Stimulated activated CD8-positive, alpha-beta memory T cell treated with anti-CD3 and anti-CD28 coated beads, Interleukin-7, amount 100 ng/mL, for 24 hours (primary cell): ENCODE data around the gene ADGRG3.

Experiments
- DNase-seq: peaks from one replicate; pipeline ENCODE4 v3.0.0-alpha.2; 2020; ENCODE audit warnings: low read depth

ADGRG3 gene

DNA sequence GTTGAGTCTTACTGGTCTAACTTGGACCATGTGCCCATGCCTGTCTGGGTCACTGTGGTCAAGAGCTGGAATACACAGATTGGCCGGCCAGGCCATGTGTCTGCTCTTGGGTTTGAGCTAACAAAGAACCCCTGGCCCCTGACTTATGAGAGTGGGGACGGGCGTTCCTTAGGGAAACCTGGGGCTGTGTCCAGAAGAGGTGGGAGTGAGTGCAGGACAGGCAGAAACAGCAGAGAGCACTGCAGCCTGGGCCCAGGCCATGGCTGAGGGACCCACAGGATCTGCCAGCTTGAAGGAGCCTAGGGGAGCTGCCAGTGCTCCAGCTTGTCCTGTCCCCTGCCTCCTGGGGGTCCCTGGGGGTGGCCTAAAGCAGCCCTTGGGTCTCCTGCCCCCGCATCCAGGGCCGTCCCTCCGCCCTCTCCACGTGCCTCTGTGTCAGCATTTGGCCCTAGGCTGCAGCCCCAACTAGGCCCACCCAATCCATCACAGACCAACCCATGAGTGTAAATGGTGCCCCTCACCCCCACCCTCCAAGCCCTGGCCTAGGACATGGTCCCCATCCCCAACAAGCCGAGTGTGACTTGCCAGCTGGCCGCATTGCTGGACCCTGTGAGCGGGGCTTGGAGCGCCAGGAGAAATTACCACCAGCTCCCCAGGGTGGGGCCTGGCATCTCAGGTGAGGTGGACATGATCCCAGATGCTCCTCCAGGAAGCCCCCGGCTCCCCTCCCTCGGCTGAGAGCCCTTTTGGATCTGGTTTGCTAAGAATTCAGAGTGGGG, 14.0 kb downstream of the ADGRG3 start:
- DNase-seq = no peak

DNA sequence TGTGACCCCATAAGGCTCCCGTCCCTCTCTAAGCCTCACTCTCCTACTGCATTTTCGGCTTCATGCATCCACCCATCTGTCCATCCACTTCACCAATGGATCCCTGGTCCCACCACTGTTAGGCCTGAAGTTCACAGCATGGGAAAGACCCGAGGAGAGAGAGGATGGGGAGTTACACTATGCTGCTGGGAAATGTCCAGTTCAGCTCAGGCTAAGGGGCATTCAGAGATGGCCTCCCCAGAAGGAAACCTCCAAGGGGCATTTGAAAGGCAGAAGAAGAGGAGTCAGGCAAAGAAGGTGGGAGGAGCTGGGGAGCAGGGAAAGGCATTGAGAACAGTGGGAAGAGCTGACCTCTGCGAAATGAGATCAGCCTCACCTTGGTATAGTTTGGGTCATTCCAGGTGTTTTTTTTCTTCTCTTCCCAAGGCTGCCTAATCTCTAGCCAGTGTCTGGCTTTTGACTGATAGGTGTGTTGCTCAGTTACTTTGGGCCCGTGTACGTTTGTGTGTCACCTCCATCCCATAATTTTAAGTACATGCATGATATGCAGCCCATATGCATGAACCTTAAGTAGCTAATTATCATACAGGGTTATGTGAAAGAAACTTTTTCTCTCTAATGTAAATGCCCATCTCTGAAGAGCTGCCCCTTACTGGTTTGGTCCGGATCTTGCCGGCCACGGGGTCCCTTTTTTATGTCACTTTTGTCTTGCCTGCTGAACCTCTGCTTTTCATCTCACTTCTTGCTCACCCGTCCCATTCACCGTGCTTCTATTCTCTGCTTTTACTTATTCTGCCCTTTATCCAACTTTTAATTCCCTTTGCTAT, 14.9 kb downstream of the ADGRG3 start:
- no peak for DNase-seq

DNA sequence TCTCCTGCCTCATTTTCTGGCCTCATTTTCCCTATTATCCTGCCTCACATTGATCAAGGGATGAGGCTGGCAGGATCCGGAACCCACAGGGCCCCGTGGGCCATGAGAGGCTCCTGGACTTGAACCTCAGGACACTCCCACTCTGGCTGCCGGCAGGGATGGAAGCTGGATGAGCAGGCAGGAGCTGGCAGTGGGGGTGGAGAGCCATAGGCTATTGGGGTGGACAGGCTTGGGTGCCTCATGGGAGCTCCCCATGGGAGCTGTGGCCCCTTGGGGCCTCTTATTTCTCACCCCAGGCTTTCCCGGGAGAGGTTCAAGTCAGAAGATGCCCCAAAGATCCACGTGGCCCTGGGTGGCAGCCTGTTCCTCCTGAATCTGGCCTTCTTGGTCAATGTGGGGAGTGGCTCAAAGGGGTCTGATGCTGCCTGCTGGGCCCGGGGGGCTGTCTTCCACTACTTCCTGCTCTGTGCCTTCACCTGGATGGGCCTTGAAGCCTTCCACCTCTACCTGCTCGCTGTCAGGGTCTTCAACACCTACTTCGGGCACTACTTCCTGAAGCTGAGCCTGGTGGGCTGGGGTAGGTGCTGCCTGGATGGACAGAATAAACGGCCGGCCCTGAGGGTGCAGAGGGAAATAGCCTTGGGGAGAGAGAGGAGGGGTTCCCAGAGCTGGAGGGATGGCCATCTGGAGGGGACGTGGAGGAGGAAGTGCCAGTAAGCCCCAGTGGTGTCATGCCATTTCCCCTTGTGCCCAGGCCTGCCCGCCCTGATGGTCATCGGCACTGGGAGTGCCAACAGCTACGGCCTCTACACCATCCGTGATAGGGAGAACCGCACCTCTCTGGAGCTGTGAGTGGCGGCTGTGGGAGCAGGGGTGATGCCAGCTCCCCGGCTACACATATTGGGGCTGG, 15.8 kb downstream of the ADGRG3 start:
- no peak for DNase-seq

DNA sequence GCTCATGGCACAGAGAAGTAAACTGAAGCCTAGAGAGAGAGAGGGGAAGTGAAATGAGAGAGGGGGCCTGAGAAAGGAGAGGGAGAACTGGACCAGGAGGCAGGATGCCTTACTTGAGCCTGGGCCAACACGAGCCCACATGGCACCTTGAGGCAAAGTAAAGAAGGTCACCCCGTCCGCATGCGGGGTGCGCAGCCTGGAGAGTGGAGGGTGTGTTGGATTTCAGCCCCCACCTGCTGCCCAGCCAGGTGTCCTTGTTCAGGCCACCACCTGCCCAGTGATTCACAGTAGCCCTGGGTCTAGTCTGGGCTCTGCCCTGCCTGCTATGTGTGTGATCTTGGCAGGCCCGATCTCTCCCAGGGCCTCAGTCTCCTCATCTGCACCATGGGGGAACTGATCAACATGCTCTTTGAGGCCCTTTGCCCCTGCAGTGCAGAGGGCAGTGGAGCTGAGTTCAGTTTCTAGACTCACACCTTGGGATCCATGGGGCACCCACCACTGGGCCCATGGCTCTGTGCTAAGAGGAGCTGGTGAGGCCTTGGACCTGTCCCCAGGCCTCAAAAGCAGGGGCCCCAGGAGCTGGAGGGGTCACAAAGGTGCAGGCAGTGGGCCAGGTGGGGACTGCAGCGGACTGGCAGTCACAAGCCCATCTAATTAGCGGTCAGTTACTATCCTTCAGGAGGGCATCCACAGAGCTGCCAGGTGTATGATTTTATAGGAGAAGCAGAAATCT, 16.7 kb downstream of the ADGRG3 start:
- no peak for DNase-seq

DNA sequence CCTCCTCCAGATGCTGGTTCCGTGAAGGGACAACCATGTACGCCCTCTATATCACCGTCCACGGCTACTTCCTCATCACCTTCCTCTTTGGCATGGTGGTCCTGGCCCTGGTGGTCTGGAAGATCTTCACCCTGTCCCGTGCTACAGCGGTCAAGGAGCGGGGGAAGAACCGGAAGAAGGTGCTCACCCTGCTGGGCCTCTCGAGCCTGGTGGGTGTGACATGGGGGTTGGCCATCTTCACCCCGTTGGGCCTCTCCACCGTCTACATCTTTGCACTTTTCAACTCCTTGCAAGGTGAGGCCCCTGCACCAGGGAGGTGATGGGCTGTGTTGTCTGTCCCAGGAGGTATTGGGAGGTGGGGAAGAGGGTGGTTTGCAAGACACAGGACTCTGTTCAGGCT, 17.5 kb downstream of the ADGRG3 start:
- DNase-seq = no peak

DNA sequence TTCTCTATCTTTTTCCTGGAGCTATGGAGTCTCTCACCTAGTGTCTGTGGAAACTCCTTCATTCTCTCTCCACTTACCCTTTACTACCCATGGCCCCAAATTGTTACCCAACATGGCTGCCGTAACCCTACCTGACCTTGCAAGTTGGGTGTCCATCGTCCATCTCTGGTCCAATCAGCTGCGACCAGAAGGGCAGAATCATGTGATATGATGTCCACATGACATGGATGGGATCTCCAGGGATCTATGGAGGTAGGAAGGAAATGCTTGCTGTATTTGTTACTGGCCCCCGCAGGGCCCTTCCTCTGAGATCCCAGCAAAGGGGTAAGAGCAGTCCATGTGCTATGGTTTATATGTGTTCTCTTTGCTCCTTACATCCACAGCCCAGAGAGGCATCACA, 18.5 kb downstream of the ADGRG3 start:
- DNase-seq = no peak

DNA sequence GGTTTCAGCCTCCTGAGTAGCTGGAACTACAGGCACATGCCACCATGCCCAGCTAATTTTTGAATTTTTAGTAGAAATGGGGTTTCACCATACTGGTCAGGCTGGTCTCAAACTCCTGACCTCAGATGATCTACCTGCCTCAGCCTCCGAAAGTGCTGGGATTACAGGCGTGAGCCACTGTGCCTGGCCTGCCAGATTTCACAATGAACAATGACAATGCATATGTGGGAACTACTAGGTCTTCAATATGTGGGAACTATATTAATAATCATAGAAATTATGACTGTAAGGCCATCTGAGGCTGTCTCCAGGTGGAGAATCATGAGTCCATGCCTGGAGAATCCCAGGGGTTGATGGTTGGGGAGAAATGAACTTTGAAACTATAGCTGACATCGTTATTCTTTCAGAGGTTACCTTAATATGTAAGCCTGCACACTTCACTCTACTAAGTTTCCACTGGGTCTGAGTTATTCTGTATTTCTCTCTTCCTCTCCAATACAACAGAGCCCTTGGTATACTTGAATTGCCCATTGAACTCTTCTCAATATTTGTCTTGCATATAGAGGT, 19.3 kb downstream of the ADGRG3 start:
- no peak for DNase-seq

DNA sequence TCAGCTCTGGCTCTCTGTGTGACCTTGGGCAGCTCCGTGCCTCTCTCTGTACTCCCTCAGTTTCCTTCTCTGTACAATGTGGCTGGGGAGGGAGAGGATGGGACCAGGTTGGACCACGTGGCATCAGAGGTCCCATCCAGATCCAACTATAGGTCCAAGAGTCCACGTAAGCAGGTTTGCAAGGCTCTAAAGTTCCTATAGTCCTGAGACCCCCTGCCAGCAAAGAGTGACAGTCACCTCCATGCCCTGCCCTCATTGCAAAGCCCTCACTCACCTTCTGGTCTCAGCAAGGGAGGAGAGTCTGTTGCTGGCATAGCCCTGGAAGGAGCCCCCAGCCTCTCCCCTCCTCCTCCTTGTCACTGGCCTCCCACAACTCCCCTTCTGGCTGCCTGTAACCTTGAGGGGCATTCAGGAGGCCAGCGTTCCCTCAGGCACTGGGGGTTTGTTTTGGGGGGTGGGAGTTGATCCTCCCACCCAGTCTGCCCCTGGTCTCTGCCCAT, 20.4 kb downstream of the ADGRG3 start:
- DNase-seq = no peak

DNA sequence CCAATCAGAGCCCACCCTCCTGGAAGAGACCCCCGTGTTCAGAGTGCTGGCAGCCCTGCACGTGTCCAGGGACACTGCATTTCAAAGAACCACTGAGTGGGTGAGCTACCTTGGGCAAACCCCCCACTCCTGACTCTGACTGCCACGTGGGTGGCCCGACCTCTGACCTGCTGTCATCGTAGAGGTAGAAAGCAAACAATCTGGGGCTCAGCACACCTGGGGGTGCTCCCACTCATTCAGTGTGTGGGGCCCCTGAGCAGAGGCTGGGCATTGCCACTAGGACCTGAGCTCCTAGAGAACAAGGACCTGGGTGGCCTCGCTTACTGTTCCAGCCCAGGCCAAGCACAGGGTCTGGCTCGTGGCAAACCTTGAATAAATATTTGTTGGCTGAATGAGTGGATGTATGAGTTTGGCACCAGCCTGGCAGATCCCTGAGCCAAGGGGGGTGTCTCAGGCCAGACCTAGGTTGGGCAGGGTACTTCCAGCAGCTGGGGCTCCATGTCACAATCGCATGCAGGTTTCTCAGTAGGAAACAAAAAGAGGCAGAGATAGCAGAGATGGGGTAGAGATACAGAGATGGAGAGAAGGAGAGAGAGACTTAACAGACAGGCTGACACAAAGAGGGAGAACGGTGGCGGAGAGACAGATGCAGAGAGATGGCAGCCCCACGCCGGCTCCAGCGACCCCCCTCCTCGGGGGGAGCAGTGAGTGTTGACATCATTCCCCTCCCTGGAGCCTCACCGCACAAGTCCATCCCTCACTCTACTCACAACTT, 21.1 kb downstream of the ADGRG3 start:
- DNase-seq = no peak

DNA sequence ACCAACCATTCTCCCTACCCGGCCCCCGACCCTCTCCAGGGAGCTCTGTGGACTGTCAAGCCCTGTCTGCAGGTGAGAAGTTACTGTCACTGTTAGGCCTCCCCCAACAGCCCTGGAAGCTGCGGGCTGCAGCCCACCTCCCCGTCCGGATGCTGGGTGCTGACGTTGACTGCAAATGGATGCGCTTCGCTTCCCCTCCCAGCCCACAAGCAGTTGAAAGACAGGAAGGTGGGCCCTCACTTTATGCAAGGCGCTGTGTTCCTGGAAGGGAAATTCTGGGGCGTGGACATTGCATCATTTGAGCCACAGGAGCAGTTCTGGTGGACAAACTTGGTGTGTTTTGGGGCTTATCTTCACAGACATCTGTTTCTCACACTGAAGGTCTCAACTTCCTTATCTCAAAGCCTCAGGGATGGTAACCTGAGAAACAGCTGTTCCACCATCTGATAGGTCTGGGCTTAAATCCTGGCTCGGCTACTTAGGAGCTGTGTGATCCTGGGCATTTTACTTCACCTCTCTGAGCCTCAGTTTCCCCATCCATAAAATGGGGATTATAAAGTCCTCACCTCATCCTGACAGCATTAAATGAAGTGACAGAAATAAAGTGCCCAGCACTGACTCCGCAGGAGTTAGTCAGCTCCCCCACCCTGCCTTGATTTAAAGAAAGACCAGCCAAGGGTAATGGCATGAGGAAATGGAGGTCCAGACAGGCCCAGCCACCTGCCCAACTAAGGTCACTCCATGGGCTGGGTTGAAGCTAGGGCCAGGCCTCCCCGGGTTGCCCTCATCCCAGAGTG, 21.9 kb downstream of the ADGRG3 start:
- DNase-seq = no peak

DNA sequence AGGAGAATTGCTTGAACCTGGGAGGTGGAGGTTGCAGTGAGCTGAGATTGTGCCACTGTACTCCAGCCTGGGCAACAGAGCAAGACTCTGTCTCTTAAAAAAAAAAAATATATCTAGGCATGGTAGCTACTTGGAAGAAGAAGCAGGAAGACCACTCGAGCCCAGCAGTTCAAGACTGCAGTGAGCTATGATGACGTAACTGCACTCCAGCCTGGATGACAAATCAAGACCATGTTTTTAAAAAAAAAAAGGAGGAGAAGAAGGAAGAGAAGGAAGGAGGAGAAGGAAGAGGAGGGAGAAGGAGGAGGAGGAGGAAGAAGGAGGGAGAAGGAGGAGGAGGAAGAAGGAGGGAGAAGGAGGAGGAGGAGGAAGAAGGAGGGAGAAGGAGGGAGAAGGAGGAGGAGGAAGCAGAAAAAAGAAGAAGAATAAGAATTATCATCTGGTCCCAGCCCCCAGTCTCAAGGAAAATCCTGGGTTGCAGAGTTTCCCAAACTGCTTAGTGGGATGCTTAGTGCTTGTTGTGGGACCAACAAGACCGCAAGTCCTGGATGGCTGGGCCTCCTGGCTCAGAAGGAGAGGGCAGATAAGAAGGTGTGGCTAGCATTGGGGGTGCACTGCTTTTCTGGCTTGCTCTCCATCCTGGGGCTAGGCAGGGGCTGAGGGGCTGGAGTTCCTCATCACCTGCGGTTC, 22.8 kb downstream of the ADGRG3 start:
- DNase-seq = no peak

DNA sequence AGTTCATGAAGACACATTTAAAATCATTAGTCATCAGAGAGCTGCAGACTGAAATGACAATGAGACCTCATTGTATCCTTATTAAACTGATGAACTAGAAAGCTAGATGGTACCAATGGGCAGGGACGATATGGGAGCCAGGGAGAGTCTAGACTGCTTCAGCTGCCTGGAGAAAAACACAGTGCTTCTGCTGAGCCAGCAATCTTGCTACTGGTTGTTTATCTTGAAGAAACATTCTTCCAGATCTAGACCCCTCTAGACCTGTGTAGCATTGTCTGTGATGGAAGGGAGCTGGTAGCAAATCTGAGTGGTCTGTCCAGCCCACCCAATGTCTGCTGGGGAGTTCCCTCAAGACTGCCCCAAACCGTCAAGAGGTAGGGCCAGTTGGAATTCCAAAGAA, 24.5 kb downstream of the ADGRG3 start:
- DNase-seq = no peak

DNA sequence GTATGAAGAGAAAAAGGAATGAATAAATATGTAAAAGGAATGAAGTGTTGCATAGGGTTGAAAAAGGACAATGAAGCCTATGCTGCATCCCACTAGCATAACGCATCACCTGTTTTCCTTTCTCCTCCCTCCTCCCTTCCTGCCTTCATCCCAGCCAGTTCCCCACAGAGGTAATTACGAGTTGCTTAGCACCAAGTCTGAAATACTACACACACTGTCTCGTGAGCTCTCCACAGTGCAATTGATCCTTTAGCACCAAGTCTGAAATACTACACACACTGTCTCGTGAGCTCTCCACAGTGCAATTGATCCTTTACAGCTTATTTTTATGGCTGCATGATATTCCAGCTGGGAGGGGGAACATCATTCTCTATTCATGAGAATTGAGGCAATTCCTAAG, 25.4 kb downstream of the ADGRG3 start:
- no peak for DNase-seq

DNA sequence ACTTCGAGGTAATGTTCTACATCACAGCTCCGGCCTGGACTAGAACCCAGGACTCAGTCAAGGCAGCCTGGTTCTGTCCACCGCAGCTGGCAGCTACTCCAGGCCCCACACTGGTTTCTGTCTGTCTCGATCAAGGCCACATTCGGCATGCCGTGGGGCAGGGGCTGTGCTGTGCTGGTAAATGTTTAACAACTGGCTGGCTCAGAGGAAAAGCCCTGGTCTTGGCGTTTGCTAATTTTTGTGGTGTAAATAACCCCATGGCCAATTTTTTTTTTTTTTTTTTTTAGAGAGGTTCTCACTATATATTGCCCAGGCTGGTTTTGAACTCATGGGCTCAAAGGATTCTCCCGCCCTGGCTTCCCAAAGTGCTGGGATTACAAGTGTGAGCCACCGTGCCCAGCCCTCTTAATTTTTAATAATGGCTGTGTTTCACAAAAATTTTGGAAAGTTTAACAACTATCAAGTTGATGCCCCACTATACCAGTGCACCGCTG, 26.2 kb downstream of the ADGRG3 start:
- DNase-seq = no peak

DNA sequence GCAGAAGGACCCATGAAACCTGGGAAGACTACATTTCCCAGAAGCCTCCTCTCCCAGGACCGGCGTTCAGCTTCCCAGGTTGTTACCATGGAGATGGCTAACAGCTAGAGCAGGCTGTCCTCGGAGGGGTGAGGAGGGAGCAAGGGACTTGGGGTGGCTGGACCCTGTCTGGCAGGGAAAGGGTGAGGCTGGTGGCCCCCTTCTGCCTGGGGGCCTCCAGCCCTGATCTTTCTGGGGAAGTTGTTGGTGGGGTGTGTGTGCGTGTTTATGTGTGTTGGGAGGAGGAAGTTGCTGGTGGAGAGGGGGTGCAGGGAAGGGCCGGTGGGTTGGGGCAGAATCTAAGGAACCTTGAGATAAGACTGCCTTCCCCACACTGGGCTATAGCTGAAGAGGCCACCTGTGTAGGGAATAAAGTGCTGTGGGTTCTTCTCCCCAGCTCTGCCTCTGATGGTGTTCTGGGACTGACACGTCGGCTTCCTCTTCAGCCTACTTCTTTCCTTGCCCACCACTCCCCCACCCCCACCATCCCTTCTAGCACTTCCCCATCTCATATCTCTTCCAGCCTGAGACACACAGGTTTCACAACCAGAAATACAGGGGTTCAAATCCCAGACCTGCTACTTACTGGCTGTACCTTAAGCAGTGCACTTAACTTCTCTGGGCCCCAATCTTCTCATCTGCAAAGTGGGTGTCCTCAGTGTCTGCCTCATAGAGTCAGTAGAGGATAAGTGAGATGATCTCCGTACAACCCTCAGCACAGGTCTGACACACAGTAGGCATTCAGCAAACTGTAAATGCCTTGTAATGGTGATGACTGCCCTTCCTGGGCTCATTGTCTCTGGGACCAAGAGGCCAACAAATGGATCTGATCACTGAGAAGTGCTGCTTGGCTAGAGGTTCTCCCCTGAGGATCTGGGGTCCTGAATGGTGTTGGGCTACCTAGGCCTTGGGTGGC, 26.9 kb downstream of the ADGRG3 start, which contains the start of gene DRC7:
Gene DRC7, plus strand, starts transcription at position 82 of the 955 bp plus-strand sequence. CDS start 3,144 bp downstream, outside the sequence.
- no peak for DNase-seq

DNA sequence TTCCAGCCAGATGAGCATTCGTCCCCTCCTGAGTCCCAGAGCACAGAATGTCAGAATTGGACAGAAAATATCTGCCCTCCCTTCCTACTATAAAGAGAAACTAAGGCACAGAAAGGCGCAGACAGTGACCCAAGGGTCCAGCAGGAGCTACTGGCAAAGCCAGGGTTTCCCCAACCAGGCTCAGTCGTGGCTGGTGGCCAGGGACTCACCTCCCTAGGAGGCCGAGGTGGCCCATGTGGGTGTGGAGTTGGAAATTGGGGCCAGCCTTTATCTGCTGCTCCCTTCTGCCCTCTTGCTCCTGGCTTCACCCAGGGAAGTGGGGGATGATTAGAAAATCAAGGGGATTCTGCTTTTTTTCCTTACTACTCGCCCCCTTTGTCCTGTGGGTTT, 27.6 kb downstream of the ADGRG3 start:
- no peak for DNase-seq

DNA sequence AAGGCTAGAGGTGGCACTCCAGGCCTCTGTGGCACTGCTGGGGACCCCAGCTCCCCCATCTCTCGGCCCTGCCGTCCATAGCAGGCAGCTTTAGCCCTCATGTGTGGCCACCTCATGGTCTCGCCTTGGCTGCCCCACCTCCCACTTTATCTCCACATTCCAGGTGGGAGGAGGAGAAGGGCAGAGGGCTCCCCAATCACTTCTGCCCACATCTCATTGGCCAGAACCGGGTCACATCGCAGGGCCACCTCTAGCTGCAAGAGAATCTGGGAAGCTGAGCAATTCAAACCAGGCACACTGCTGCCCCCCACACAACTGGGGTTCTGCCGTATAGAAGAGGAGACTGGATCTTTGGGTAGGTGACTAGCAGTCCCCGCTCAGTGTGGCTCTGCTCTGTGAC, 28.1 kb downstream of the ADGRG3 start:
- no peak for DNase-seq
